GM18873 (cell line): Measurements from ENCODE around the gene KIF6.

Source experiments
- ATAC-seq: cut with Tn5 transposase; IDR thresholded peaks from one replicate; pipeline ENCODE4 v1.9.1; 2021; ENCODE audit warnings: mild to moderate bottlenecking, moderate library complexity, moderate number of reproducible peaks; ENCODE audit not compliant: unreplicated experiment, low FRiP score

The KIF6 gene

DNA sequence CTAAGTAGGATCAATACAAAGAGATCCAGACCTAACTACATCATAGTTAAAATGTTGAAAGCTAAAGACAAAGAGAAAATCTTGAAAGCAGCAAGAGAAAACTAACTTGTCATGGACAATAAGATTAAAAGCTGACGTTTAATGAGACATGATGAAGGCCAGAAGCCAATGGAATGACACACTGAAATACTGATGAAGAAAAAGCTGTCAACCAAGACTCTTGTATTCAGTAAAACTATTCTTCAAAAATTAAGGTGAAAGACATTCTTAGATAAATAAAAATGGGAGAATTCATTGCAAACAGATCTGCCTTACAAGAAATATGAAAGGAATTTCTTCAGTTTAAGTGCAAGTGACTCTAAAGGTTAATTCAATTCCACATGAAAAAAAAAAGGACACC, 256.8 kb downstream of the KIF6 start:
- no peak for ATAC-seq

- no peak for ATAC-seq
Measured at GRCh38 chr6:39466631-39467030, 258.6 kb downstream of the KIF6 start.

DNA sequence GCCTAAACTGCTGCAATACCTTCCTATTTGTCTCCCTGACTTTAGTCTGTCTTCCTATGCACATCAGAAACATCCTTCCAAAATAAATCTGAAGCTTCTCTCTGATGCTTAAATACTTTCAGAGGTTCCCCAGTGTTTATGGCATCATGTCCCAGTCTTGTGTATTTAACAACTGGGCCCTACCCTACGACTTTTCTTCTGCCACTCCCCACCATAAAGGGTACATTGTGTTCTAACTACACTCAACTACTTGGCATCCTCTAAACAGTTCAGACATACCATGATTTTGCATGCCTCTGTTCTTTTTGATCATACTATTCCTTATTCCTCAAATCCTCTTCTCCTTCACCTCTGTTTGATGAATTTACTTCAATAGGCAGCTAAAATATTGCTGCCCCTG, 259.7 kb downstream of the KIF6 start:
- ATAC-seq = no peak

GRCh38 chr6:39464067-39464466, 261.1 kb downstream of the KIF6 start:
- no peak for ATAC-seq

DNA sequence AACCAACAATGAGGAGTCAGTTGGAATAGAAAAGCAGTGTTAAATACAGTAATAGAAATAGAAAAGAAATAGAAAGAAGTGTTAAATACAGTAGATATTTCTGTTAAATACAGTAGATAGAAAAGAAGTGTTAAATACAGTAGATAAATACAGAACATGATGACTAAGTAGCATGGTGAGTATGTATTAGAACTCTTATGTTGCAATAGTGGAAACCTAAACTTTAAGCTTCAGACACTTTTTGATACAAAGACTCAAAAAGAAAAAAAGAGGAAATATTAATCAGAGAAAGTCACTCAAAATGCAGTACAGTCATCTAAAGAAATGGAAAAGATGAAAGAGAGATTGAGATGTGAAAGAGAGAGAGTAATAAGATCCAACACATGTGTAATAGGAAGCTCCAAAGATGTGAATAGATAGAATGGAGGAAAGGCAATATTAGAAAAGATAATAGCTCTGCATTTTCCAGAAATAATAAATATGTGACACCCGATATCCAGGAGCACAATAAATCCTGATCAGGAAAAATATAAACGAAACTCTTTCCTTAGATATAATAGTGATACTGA, 271.2 kb downstream of the KIF6 start:
- no peak for ATAC-seq

GRCh38 chr6:39453241-39453640, 272.0 kb downstream of the KIF6 start:
- no peak for ATAC-seq

- no peak for ATAC-seq
Measured at GRCh38 chr6:39452306-39453145, 272.7 kb downstream of the KIF6 start.

DNA sequence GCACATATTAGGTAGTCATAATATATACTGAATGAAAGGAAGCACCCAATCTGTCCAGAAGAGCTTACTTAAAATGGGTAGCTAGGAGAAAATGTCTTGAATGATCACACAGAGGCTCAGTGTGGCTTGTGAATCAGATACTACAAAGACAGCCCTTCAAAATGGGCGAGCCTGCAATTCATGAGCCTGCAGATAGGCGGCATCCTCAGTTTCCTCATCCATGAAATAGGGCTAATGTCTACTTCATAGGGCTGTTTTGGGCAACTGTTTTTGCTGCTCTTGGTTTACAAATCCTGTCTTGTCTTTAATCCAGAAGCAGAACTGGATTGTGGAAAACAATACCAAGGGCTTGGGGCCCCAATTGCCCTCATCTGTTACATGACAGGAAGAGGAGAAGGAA, 273.4 kb downstream of the KIF6 start:
- ATAC-seq = no peak

GRCh38 chr6:39449022-39449421, 276.2 kb downstream of the KIF6 start:
- no peak for ATAC-seq

DNA sequence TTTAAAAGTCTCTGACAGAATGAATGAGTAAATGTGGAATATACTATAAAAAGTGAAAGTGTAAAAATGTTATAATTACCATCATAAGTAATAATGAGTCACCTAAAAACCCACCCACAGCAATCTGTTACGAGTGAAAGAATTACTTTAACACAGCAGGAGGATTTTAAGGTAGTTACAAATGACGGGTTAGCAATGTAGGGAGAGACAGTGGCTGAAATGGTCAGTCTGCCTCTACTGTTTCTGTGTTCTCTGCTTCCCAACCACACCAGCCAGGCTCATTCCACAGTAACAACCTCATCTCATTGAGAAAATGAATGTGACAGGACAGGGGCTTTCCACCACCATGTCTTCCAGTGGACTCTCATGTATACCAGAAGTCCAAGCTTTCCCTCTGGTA, 278.3 kb downstream of the KIF6 start:
- no peak for ATAC-seq

DNA sequence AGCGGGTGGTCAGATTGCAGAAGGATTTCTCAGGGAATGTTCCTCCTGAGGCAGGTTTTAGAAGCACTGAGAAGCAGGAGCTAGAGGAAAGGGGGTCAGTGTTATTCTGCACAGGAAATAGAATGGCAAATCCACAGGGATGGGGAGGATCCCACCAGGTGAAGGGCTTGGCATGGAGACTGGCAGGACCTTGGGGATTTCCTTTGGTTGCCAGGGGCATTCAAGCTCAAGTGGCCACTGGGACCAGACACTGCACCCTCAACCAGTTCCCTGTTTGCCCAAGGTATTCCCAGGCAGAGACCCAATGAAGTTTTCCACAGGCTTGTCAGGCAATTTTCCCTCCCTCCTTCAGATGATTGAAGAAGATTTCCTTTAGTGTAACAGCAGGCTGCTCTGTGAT, 279.5 kb downstream of the KIF6 start:
- ATAC-seq = no peak

DNA sequence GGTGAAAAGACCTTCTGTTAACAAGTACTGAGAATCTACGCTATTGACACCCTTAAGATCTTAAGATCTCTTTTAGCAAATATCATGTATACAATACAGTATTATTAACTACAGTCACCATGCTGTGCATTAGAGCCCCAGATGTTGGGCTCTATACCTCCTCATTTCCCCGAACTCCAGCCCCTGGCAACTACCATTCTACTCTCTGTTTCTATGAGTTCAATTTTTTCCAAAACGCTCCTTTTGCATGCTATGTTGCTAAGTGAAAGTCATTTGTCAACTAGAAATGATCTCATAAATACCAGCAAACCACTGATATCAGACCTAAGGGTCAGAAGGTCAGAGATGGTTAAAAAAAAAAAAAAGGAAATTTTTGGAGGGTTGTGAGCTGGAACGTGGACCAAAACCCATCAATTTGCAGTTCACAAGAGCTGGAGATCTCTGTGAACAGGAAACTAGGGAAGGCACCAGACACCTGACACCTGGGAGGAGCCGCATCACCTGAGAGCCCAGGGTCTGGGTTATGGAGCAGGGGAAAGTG, 280.7 kb downstream of the KIF6 start:
- no peak for ATAC-seq

DNA sequence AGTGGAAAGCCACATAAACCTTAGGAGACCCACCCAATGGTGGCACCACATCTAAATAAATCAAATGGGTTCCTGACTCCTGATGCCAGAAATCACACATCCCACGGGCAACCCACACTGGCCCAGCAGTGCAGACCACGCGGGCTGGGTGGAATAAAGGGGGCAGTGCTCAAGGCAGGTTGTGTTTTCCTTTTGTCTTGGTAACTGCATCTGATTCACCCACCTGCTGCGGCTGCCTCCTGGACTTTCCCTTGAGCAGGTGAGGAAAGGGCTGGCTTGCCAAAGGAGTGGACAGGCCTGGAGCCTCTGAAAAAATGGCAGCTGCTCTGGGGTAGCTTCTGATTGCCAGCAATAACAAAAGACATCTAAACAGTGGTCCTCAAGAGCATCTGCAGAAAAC, 283.2 kb downstream of the KIF6 start:
- no peak for ATAC-seq

- no peak for ATAC-seq
Measured at GRCh38 chr6:39441301-39441700, 283.9 kb downstream of the KIF6 start.

DNA sequence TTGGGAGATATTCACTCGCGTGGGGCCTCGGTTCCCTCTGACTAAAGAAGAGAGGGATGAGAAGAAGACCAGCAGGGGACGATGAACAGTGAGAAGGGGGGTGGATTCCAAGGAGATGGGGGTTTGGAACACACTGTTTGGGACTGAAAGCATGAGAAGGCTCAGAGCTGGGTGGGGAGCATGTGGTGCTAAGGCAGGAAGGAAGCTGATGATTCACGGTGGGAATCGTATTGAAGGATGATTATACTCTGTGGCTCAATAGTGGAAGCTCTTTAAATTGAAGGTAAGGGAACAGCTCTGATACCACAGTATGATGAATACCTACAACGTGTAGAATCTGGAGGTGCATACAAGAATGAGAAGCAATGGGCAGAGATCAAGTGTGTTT, 285.2 kb downstream of the KIF6 start:
- ATAC-seq = no peak

DNA sequence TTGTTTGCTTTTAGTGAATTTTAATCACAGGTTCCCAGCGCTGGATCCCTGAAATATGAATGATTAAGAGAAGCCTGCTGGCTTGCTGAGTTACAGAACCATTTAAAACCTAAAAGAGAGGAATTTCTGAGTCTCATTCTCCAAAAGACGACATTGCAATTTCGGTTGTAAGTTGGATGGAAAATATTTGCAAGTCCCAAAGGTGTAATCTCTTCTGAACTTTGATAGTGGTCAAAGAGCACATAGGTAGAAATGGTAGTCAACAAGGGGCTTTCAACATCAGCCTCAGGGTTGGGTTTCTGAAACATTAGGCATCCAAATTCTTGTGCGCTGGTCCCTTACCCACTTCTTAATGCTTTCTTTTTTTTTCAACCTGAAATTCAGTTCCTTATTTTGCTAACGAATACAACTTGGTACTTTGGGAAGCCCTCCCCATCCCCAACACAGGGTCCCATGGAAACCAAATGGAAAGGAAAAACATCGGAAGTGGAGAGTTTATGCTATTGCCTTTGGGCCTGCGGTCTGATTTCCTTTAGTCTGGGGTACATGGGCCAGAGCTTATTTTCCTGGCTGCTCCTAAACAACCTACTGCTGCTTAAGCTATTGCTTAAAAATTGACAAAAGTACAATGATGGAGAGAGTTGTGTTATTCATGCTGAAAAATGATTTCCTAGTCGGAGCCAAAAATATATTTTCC, 285.7 kb downstream of the KIF6 start:
- no peak for ATAC-seq

DNA sequence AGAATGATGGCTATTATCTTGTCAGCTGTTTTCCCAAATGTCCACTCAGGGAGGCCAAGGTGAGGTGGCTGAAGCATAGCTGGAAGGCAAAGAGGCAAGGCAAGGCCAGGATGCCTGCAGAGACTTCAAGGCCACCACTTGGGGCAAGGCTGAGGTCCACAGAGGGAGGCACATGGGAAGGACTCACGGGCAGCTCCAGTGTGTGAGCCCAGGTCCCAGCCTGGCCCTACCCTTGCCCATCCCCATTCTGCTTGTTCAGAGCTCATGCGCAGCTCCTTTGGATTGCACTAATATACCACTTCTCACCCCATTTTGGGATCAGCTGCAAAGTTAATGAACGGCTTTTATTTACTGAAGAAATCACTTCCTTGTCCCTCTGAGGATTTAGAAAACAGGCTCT, 291.6 kb downstream of the KIF6 start:
- ATAC-seq = no peak

DNA sequence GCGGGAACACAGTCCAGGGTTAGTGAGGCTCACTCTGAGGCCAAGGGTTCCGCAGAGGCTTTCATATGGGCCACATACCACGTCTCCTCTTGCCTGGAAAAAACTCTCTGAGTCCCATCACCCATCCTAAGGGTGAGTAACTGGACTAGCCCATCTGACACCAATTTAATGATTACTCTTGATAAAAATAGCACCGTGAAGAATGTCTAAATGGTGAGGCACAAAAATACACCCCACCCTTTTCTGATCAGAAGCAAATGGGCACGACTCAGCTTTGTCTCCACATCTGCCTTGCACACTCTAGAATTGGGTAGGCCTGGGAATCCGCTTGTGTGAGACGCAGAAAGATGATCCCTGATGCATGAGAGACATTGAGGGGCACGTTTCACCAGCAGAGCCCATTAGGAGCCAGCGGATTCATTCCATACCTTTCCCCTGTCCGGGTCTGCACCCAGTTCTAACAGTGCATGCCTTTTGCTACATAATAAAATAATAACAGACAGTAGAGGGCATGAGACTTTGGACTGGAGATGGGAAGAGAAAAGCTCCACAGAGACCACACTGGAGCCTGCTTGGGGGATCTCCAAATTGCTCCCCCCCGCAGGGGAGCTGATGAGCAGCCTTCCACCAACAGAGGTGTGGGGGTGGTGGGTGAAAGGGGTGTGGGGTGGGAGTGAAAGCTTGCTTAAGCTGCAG, 292.7 kb downstream of the KIF6 start:
- ATAC-seq = no peak

- no peak for ATAC-seq
Measured at GRCh38 chr6:39430871-39431523, 294.2 kb downstream of the KIF6 start.

- ATAC-seq = no peak
Measured at GRCh38 chr6:39430446-39430845, 294.8 kb downstream of the KIF6 start.
